Mononuclear cell (primary cell): Measurements from ENCODE around the gene ZFAND4. TPM values are rescaled to one million over a fixed set of nuclear protein-coding genes. Genes with fewer than 3 reads are reported as not detected.
"Not testable (repeated sequence)": the region's sequence is repeated elsewhere in the genome, so short reads cannot be mapped to it uniquely, and the experiment has no call there.

Experiments
- H3K27me3 ChIP-seq: 2 replicates; pipeline ENCODE4 v1.6.0; 2011; ENCODE audit warnings: low read length, control low read depth; ENCODE audit not compliant: insufficient read depth
- H3K4me1 ChIP-seq: 2 replicates; pipeline ENCODE4 v1.5.1; 2011; ENCODE audit warnings: mild to moderate bottlenecking, low read length, control low read depth; ENCODE audit not compliant: insufficient read depth
- H3K4me3 ChIP-seq: 2 replicates; pipeline ENCODE4 v1.5.1; 2011; ENCODE audit warnings: mild to moderate bottlenecking, low read length, moderate library complexity
- H3K9me3 ChIP-seq: 2 replicates; pipeline ENCODE4 v1.5.1; 2011; ENCODE audit warnings: low read depth, mild to moderate bottlenecking, control low read depth, low read length
- total RNA-seq: library from RNA; depleted of rRNA; stranded (reverse); fragments of >200 nt; gene quantifications from one replicate; pipeline ENCODE4 v1.2.3, GENCODE V29; 2012

ZFAND4 gene
- total RNA-seq, 1 donor = 33.1 TPM

- Histone ChIP-seq H3K4me3 (no peak overlapping the region), H3K27me3 (no peaks in the 10 kb centered on the region), H3K4me1 (peaks cover 4% of the 10 kb centered on the region), H3K9me3 (peaks cover 8% of the 10 kb centered on the region)
These were observed 86.3 kb downstream of the ZFAND4 start for GRCh38 chr10:45586028-45586824.

- H3K9me3 ChIP-seq = peaks cover 8% of the 10 kb centered on the region
These were observed 87.4 kb downstream of the ZFAND4 start for GRCh38 chr10:45585131-45585530.

GRCh38 chr10:45582386-45582781 lies 90.2 kb downstream of the ZFAND4 start:
- Histone ChIP-seq H3K4me3 (no peak overlapping the region), H3K27me3 (no peaks in the 10 kb centered on the region), H3K9me3 (peaks cover 8% of the 10 kb centered on the region), H3K4me1 (peaks cover 16% of the 10 kb centered on the region)

More at GRCh38 chr10:45585131-45585530, 87.4 kb downstream of the ZFAND4 start:
- no peak overlapping the region for H3K4me3 ChIP-seq
- H3K27me3 ChIP-seq = no peaks in the 10 kb centered on the region
- peaks cover 10% of the 10 kb centered on the region for H3K4me1 ChIP-seq

GRCh38 chr10:45581582-45582385 lies 90.8 kb downstream of the ZFAND4 start:
- Histone ChIP-seq H3K27me3 (no peaks in the 10 kb centered on the region), H3K4me1 (peaks cover 16% of the 10 kb centered on the region), H3K9me3 (peaks cover 8% of the 10 kb centered on the region), H3K4me3 (no peak overlapping the region)

- Histone ChIP-seq H3K9me3 (peaks cover 8% of the 10 kb centered on the region), H3K4me3 (peak overlapping the region; percentile 26), H3K27me3 (no peaks in the 10 kb centered on the region), H3K4me1 (peaks cover 16% of the 10 kb centered on the region)
These were observed 91.4 kb downstream of the ZFAND4 start for GRCh38 chr10:45581216-45581549.

- H3K4me3 ChIP-seq = peak overlapping the region; percentile 26
- no peaks in the 10 kb centered on the region for H3K27me3 ChIP-seq
These were observed 92.0 kb downstream of the ZFAND4 start for GRCh38 chr10:45580371-45581215.

GRCh38 chr10:45578384-45578971 lies 94.1 kb downstream of the ZFAND4 start:
- Histone ChIP-seq H3K9me3 (no peaks in the 10 kb centered on the region), H3K4me3 (no peak overlapping the region)

More at GRCh38 chr10:45580371-45581215, 92.0 kb downstream of the ZFAND4 start:
- Histone ChIP-seq H3K9me3 (peaks cover 8% of the 10 kb centered on the region), H3K4me1 (peaks cover 16% of the 10 kb centered on the region)

GRCh38 chr10:45575966-45576597 lies 96.5 kb downstream of the ZFAND4 start:
- Histone ChIP-seq H3K4me3 (no peak overlapping the region), H3K9me3 (no peaks in the 10 kb centered on the region), H3K4me1 (peaks cover 10% of the 10 kb centered on the region), H3K27me3 (no peaks in the 10 kb centered on the region)

More at GRCh38 chr10:45578384-45578971, 94.1 kb downstream of the ZFAND4 start:
- no peaks in the 10 kb centered on the region for H3K27me3 ChIP-seq
- peaks cover 16% of the 10 kb centered on the region for H3K4me1 ChIP-seq

GRCh38 chr10:45575032-45575761 lies 97.4 kb downstream of the ZFAND4 start:
- not testable (repeated sequence) for H3K4me3 ChIP-seq, H3K27me3 ChIP-seq, H3K4me1 ChIP-seq, H3K9me3 ChIP-seq

- Histone ChIP-seq H3K9me3 (no peaks in the 10 kb centered on the region), H3K27me3 (no peaks in the 10 kb centered on the region), H3K4me1 (no peaks in the 10 kb centered on the region), H3K4me3 (no peak overlapping the region)
These were observed 103.1 kb downstream of the ZFAND4 start for GRCh38 chr10:45569471-45569870.

GRCh38 chr10:45566415-45566814 lies 106.2 kb downstream of the ZFAND4 start:
- no peak overlapping the region for H3K4me3 ChIP-seq
- no peaks in the 10 kb centered on the region for H3K9me3 ChIP-seq
- H3K27me3 ChIP-seq = no peaks in the 10 kb centered on the region
- H3K4me1 ChIP-seq = no peaks in the 10 kb centered on the region
